Neural crest cell (in vitro differentiated cells): Measurements from ENCODE around the gene GNPTG. TPM values are rescaled to one million over a fixed set of nuclear protein-coding genes. Genes with fewer than 3 reads are reported as not detected.

Experiments
- DNase-seq: peaks from one replicate; pipeline ENCODE4 v3.0.0; 2021; ENCODE audit warnings: low read depth, mixed read lengths, low spot score
- H3K27ac Mint-ChIP-seq: one replicate; pipeline ENCODE4 v1.8.0; 2021; ENCODE audit warnings: mild to moderate bottlenecking, mixed read lengths; ENCODE audit not compliant: unreplicated experiment
- H3K27me3 Mint-ChIP-seq: 2 replicates; pipeline ENCODE4 v1.8.0; 2021; ENCODE audit warnings: low read depth, mild to moderate bottlenecking, mixed read lengths
- H3K36me3 Mint-ChIP-seq: 2 replicates; pipeline ENCODE4 v1.8.0; 2021; ENCODE audit warnings: low read depth, mild to moderate bottlenecking, mixed read lengths
- H3K4me1 Mint-ChIP-seq: 2 replicates; pipeline ENCODE4 v1.8.0; 2021; ENCODE audit warnings: mixed read lengths
- H3K4me3 Mint-ChIP-seq: one replicate; pipeline ENCODE4 v1.8.0; 2021; ENCODE audit warnings: mild to moderate bottlenecking, mixed read lengths
- H3K9me3 Mint-ChIP-seq: 2 replicates; pipeline ENCODE4 v1.8.0; 2021; ENCODE audit warnings: mixed read lengths
- total RNA-seq: library from RNA; stranded (reverse); gene quantifications from 2 replicates; pipeline ENCODE4 v1.2.1, GENCODE V29; 2021
- TF ChIP-seq, protein P1 (sequence below): fragments of 200-600 bp; sonication (generic); conservative IDR thresholded peaks from 2 replicates; pipeline ENCODE4 v1.5.0; 2021; ENCODE audit warnings: antibody characterized with exemption, mild to moderate bottlenecking

The GNPTG gene
- total RNA-seq, 1 donor from 2014 or later, result 38.3 TPM

DNA sequence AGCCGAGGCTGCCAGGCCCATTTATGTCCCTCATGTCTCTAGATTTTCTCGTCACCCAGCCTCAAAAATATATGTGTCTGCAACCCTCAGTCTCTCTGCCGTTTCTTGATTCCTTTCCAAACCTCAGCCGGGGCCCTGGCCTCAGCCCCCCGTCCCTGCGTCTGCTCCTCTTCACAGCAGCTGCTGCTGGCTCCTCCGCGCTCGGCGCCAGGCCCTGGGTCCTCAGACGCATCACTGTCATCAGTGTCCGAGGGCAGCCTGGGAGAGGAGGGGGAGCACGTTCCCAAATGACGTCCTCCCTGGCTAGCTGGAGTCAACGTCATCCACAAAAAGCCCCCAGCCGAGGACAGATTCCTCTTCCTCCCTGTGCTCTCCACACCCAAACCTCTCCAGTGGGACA is 2.4 kb upstream of the GNPTG start:
- DNase-seq, result no peak
- H3K36me3 Mint-ChIP-seq, result peaks cover 4% of the 10 kb centered on the region
- TF ChIP-seq, protein P1, sequence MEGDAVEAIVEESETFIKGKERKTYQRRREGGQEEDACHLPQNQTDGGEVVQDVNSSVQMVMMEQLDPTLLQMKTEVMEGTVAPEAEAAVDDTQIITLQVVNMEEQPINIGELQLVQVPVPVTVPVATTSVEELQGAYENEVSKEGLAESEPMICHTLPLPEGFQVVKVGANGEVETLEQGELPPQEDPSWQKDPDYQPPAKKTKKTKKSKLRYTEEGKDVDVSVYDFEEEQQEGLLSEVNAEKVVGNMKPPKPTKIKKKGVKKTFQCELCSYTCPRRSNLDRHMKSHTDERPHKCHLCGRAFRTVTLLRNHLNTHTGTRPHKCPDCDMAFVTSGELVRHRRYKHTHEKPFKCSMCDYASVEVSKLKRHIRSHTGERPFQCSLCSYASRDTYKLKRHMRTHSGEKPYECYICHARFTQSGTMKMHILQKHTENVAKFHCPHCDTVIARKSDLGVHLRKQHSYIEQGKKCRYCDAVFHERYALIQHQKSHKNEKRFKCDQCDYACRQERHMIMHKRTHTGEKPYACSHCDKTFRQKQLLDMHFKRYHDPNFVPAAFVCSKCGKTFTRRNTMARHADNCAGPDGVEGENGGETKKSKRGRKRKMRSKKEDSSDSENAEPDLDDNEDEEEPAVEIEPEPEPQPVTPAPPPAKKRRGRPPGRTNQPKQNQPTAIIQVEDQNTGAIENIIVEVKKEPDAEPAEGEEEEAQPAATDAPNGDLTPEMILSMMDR, result no peak
- no peak overlapping the region for H3K27ac Mint-ChIP-seq
- H3K4me3 Mint-ChIP-seq, result no peak overlapping the region
- H3K9me3 Mint-ChIP-seq, result no peaks in the 10 kb centered on the region
- peaks cover 14% of the 10 kb centered on the region for H3K4me1 Mint-ChIP-seq
- H3K27me3 Mint-ChIP-seq, result peaks cover 6% of the 10 kb centered on the region

DNA sequence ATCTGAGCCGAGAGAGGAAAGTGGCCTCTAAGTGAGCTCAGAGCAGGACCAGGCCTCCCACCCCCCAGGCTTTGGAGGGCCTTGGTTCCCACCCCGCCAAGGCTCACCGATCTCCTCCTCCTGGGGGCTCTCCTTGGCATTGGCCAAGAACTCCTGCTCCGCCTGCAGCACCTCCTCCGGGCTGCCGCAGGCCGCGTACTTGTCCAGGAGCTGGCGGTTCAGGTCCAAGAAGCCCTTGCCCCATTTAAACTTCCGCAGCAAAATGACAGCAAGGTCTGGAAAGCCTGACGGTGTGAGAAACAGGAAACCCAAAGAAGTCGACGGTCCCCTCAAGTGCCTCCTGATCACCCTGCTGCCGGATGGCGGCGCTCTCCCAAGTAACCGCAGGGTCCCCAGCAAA is 1.8 kb upstream of the GNPTG start:
- TF ChIP-seq, protein P1, result no peak
- Mint-ChIP-seq H3K9me3 (no peaks in the 10 kb centered on the region), H3K27ac (no peak overlapping the region), H3K27me3 (peaks cover 6% of the 10 kb centered on the region), H3K36me3 (peaks cover 4% of the 10 kb centered on the region), H3K4me1 (peaks cover 14% of the 10 kb centered on the region), H3K4me3 (peak overlapping the region; percentile 81)
- no peak for DNase-seq

DNA sequence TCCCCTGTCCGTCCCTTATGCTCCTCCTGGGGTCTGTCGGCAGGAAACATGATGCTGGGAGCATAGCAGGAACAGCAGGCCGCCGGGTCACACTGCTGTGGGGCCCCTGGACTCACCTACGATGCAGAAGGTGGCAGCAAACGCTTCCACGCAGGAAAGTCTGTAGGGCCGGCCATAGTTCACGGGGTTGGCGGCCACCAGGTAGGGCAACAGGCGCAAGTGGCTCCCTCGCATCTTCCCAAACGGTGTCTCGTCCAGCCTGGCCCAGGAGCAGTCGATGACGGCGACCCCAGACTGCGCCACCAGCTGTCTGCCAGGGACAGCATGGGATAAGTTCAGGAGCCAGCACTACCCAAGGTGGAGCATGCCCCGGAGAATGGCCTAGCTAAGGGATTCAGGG is 1.0 kb upstream of the GNPTG start:
- TF ChIP-seq, protein P1, result no peak

DNA sequence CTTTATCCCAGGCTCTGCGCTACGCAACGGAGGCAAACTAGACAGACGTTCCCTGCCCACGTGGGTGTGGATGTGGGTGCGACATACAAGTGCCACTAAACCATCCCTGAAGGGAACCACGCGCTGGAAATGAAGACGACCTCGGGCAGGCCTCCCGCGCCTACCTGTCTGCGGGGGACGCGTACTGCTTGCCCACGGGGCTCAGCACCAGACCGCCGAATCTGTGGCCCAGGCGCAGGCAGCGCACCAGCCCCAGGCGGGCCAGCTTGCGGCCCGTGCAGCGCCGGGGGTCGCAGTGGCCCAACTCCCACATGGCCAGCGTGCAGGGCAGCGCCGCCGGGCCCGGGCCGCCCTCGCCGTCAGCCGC is 533 bp upstream of the GNPTG start:
- TF ChIP-seq, protein P1, result no peak
- peak overlapping the region; percentile 81 for H3K4me3 Mint-ChIP-seq
- peaks cover 4% of the 10 kb centered on the region for H3K36me3 Mint-ChIP-seq
- peaks cover 6% of the 10 kb centered on the region for H3K27me3 Mint-ChIP-seq
- H3K4me1 Mint-ChIP-seq, result peaks cover 14% of the 10 kb centered on the region
- no peaks in the 10 kb centered on the region for H3K9me3 Mint-ChIP-seq
- DNase-seq, result no peak
- no peak overlapping the region for H3K27ac Mint-ChIP-seq

More for the DNA sequence above, 1.0 kb upstream of the GNPTG start:
- no peak overlapping the region for H3K27ac Mint-ChIP-seq
- H3K4me1 Mint-ChIP-seq, result peaks cover 14% of the 10 kb centered on the region
- H3K27me3 Mint-ChIP-seq, result peaks cover 6% of the 10 kb centered on the region
- DNase-seq, result no peak
- peak overlapping the region; percentile 81 for H3K4me3 Mint-ChIP-seq
- no peaks in the 10 kb centered on the region for H3K9me3 Mint-ChIP-seq
- peaks cover 4% of the 10 kb centered on the region for H3K36me3 Mint-ChIP-seq

DNA sequence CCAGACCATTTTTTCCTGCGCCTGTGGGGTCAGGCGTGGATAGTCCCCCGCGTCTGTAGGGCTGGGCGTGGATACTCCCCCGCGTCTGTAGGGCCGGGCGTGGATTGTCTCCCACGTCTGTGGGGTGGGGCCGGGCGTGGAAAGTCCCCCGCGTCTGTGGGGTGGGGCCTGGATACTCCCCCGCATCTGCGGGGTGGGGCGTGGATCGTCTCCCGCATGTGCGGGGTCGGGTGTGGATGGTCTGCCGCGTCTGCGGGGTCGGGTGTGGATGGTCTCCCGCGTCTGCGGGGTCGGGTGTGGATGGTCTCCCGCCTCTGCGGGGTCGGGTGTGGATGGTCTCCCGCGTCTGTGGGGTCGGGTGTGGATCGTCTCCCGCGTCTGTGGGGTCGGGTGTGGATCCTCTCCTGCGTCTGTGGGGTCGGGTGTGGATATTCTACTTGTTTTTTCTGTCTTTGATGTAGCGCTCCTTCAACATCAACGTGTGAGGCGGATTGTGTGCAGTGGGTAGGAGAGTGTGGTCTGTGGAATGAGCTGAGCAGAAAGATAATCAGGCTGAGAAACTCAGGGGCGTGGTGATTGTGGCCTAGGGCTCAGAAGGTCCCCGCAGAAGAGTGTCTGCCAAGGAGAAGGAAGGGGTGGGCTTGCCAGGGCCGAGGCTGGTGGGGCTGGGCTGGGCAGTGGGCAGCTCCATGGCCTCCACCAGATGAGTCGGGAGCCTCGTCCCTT is 3.2 kb downstream of the GNPTG start:
- DNase-seq, result no peak
- Mint-ChIP-seq H3K27me3 (peaks cover 6% of the 10 kb centered on the region), H3K4me3 (peak overlapping the region; percentile 79), H3K27ac (no peak overlapping the region), H3K36me3 (peaks cover 4% of the 10 kb centered on the region), H3K4me1 (peaks cover 14% of the 10 kb centered on the region), H3K9me3 (no peaks in the 10 kb centered on the region)
- TF ChIP-seq, protein P1, result no peak
